H9 (cell line): ENCODE measurements around the gene PLXND1. TPM values are rescaled to one million over a fixed set of nuclear protein-coding genes. Genes with fewer than 3 reads are reported as not detected.

Experiments used
- DNase-seq: peaks from one replicate; pipeline ENCODE4 v3.0.0-alpha.2; 2017
- H2AFZ ChIP-seq: one replicate; pipeline ENCODE4 v1.6.1; 2013; ENCODE audit warnings: mild to moderate bottlenecking, low read length, control low read depth, moderate library complexity
- H2AK5ac ChIP-seq: 2 replicates; pipeline ENCODE4 v1.6.1; 2013; ENCODE audit warnings: low read length, control low read depth, mixed read lengths; ENCODE audit not compliant: insufficient read length
- H2BK120ac ChIP-seq: one replicate; pipeline ENCODE4 v1.6.1; 2013; ENCODE audit warnings: low read depth, mild to moderate bottlenecking, low read length, control low read depth, inconsistent platforms; ENCODE audit not compliant: poor library complexity, severe bottlenecking
- H2BK12ac ChIP-seq: 2 replicates; pipeline ENCODE4 v1.6.1; 2013; ENCODE audit warnings: low read length, control low read depth, mixed read lengths, low read depth; ENCODE audit not compliant: insufficient read length
- H2BK15ac ChIP-seq: 2 replicates; pipeline ENCODE4 v1.6.1; 2013; ENCODE audit warnings: low read depth, low read length, control low read depth
- H2BK20ac ChIP-seq: one replicate; pipeline ENCODE4 v1.6.1; 2013; ENCODE audit warnings: low read depth, mild to moderate bottlenecking, low read length, control low read depth, inconsistent platforms; ENCODE audit not compliant: poor library complexity, severe bottlenecking
- H2BK5ac ChIP-seq: 2 replicates; pipeline ENCODE4 v1.6.1; 2013; ENCODE audit warnings: low read length, control low read depth, mixed read lengths; ENCODE audit not compliant: insufficient read length
- H3K14ac ChIP-seq: 2 replicates; pipeline ENCODE4 v1.6.1; 2013; ENCODE audit warnings: low read length, control low read depth; ENCODE audit not compliant: insufficient read depth
- H3K18ac ChIP-seq: 2 replicates; pipeline ENCODE4 v1.6.1; 2013; ENCODE audit warnings: low read depth, mild to moderate bottlenecking, mixed read lengths, low read length, control low read depth; ENCODE audit not compliant: insufficient read length
- H3K23ac ChIP-seq: 2 replicates; pipeline ENCODE4 v1.6.1; 2013; ENCODE audit warnings: low read length, control low read depth, mixed read lengths, low read depth; ENCODE audit not compliant: insufficient read length
- H3K23me2 ChIP-seq: 2 replicates; pipeline ENCODE4 v1.6.1; 2013; ENCODE audit warnings: low read depth, mild to moderate bottlenecking, mixed read lengths, low read length, control low read depth; ENCODE audit not compliant: insufficient read length, poor library complexity, severe bottlenecking
- H3K27ac ChIP-seq: 2 replicates; pipeline ENCODE4 v1.5.1; 2013; ENCODE audit warnings: low read length, control low read depth, mixed read lengths, low read depth; ENCODE audit not compliant: insufficient read length
- H3K27me3 ChIP-seq: 2 replicates; pipeline ENCODE4 v1.6.1; 2013; ENCODE audit warnings: low read length, control low read depth, inconsistent platforms; ENCODE audit not compliant: insufficient read depth
- H3K4ac ChIP-seq: 2 replicates; pipeline ENCODE4 v1.6.1; 2013; ENCODE audit warnings: low read depth, mild to moderate bottlenecking, control low read depth, inconsistent platforms, low read length, moderate library complexity
- H3K4me1 ChIP-seq: 2 replicates; pipeline ENCODE4 v1.6.1; 2013; ENCODE audit warnings: low read length, control low read depth, inconsistent platforms; ENCODE audit not compliant: insufficient read depth
- H3K4me2 ChIP-seq: 2 replicates; pipeline ENCODE4 v1.6.1; 2013; ENCODE audit warnings: low read length, control low read depth, mixed read lengths; ENCODE audit not compliant: insufficient read length, insufficient read depth
- H3K56ac ChIP-seq: 2 replicates; pipeline ENCODE4 v1.6.1; 2013; ENCODE audit warnings: low read depth, mild to moderate bottlenecking, mixed read lengths, low read length, control low read depth; ENCODE audit not compliant: insufficient read length
- H3K79me1 ChIP-seq: 2 replicates; pipeline ENCODE4 v1.6.1; 2013; ENCODE audit warnings: low read depth, mild to moderate bottlenecking, moderate library complexity, low read length, control low read depth, inconsistent platforms; ENCODE audit not compliant: insufficient read depth, poor library complexity, severe bottlenecking
- H3K79me2 ChIP-seq: 2 replicates; pipeline ENCODE4 v1.6.1; 2013; ENCODE audit warnings: low read length, control low read depth, inconsistent platforms; ENCODE audit not compliant: insufficient read depth
- H3K9ac ChIP-seq: 2 replicates; pipeline ENCODE4 v1.6.1; 2013; ENCODE audit warnings: low read length, control low read depth, mixed read lengths; ENCODE audit not compliant: insufficient read length; ENCODE audit errors: extremely low read depth
- H3K9me3 ChIP-seq: one replicate; pipeline ENCODE4 v1.6.1; 2013; ENCODE audit warnings: low read depth, low read length, inconsistent platforms; ENCODE audit not compliant: control insufficient read depth
- H3T11ph ChIP-seq: one replicate; pipeline ENCODE4 v1.6.1; 2013; ENCODE audit warnings: mild to moderate bottlenecking, low read length, control low read depth, inconsistent platforms
- H4K20me1 ChIP-seq: one replicate; pipeline ENCODE4 v1.6.1; 2013; ENCODE audit not compliant: control insufficient read depth, insufficient read length, insufficient read depth
- H4K5ac ChIP-seq: 2 replicates; pipeline ENCODE4 v1.6.1; 2013; ENCODE audit warnings: low read depth, mild to moderate bottlenecking, mixed read lengths, low read length, control low read depth; ENCODE audit not compliant: insufficient read length
- H4K8ac ChIP-seq: replicated peaks from 2 replicates; pipeline ENCODE4 v1.6.1; 2013; ENCODE audit warnings: low read length, control low read depth, mixed read lengths, low read depth; ENCODE audit not compliant: insufficient read length
- H4K91ac ChIP-seq: 2 replicates; pipeline ENCODE4 v1.6.1; 2013; ENCODE audit warnings: low read depth, mild to moderate bottlenecking, moderate library complexity, mixed read lengths, low read length, control low read depth; ENCODE audit not compliant: insufficient read length
- H3K27ac Mint-ChIP-seq, 3 experiments: 2 replicates in 2 of 3; 3 replicates in 1 of 3; pipeline ENCODE4 v1.8.0; 2020 to 2021; ENCODE audit warnings: mixed read lengths in 3 of 3, mild to moderate bottlenecking in 1 of 3, moderate library complexity in 1 of 3
- H3K27me3 Mint-ChIP-seq: 2 replicates; pipeline ENCODE4 v1.8.0; 2021; ENCODE audit warnings: low read depth, mild to moderate bottlenecking, moderate library complexity, mixed read lengths
- H3K36me3 Mint-ChIP-seq, 3 experiments: 2 replicates in 2 of 3; 3 replicates in 1 of 3; pipeline ENCODE4 v1.8.0; 2020 to 2021; ENCODE audit warnings: low read depth in 3 of 3, mixed read lengths in 3 of 3; ENCODE audit not compliant: insufficient read depth in 1 of 3
- H3K4me1 Mint-ChIP-seq, 2 experiments: 2 replicates each; pipeline ENCODE4 v1.8.0; 2020; ENCODE audit warnings: mixed read lengths in 2 of 2
- H3K4me3 Mint-ChIP-seq, 2 experiments: 2 replicates in 1 of 2; 3 replicates in 1 of 2; pipeline ENCODE4 v1.8.0; 2020 to 2021; ENCODE audit warnings: mild to moderate bottlenecking in 2 of 2, mixed read lengths in 2 of 2, moderate library complexity in 1 of 2
- H3K9me3 Mint-ChIP-seq, 2 experiments: 2 replicates in 1 of 2; 3 replicates in 1 of 2; pipeline ENCODE4 v1.8.0; 2020; ENCODE audit warnings: mild to moderate bottlenecking in 2 of 2, mixed read lengths in 2 of 2, moderate library complexity in 1 of 2
- CTCF ChIP-seq: fragments of 200-600 bp; sonication (generic); conservative IDR thresholded peaks from 3 replicates; pipeline ENCODE4 v1.8.0; 2021; ENCODE audit warnings: antibody characterized with exemption, mild to moderate bottlenecking
- WGBS: extraction: QIAGEN DNeasy Blood & Tissue Kit; methylation state at CpG from one replicate; pipeline ENCODE4 v1.1.7; 2013; ENCODE audit warnings: missing lambda C conversion rate, low lambda C conversion rate, mixed read lengths; ENCODE audit not compliant: insufficient read length; ENCODE audit errors: extremely low coverage; 5-methylcytosine and 5-hydroxymethylcytosine counted together
- total RNA-seq: library from RNA; stranded (reverse); gene quantifications from 2 replicates; pipeline ENCODE4 v1.2.1, GENCODE V29; 2021

PLXND1 gene
- total RNA-seq, 1 experiment from 2014 or later = 50.9 TPM

- H2AK5ac ChIP-seq = no peak overlapping the region
- H3K9ac ChIP-seq = peak overlapping the region; percentile 50
- H2BK12ac ChIP-seq = no peak overlapping the region
- DNase-seq = peak; percentile 86
- H3K23me2 ChIP-seq = peaks cover 8% of the 10 kb centered on the region
- Mint-ChIP-seq H3K27me3 (no peaks in the 10 kb centered on the region), H3K36me3 (no peaks in the 10 kb centered on the region; a peak in 1 of 7 replicates), H3K4me1 (peaks cover 17 to 23% of the 10 kb centered on the region in 2 experiments), H3K9me3 (no peaks in the 10 kb centered on the region; a peak in 1 of 5 replicates), H3K4me3 (peak overlapping the region; percentile 91 to 94), H3K27ac (peak overlapping the region; percentile 71 to 97 (median 93); a peak in 6 of 7 replicates)
- H3T11ph ChIP-seq = no peak overlapping the region
- TF ChIP-seq CTCF = peak; percentile 91
- H3K56ac ChIP-seq = no peak overlapping the region
- H2BK5ac ChIP-seq = no peak overlapping the region
- H3K4me1 ChIP-seq = peaks cover 6% of the 10 kb centered on the region; the same call in 1 of the 2 replicates
- H4K5ac ChIP-seq = no peak overlapping the region
- peak overlapping the region; percentile 71 for H2AFZ ChIP-seq
- H2BK120ac ChIP-seq = no peak overlapping the region
- H3K4ac ChIP-seq = no peak overlapping the region
- no peaks in the 10 kb centered on the region for H4K20me1 ChIP-seq
- H2BK15ac ChIP-seq = no peak overlapping the region
- H3K27ac ChIP-seq = peak overlapping the region; percentile 3
- no peak overlapping the region for H4K91ac ChIP-seq
- H2BK20ac ChIP-seq = no peak overlapping the region
- H4K8ac ChIP-seq = no peak overlapping the region
- H3K4me2 ChIP-seq = peak overlapping the region; percentile 54
- H3K27me3 ChIP-seq = no peaks in the 10 kb centered on the region
- H3K23ac ChIP-seq = no peak overlapping the region
- peak overlapping the region; percentile 53 for H3K14ac ChIP-seq
- H3K18ac ChIP-seq = peak overlapping the region; percentile 63
- H3K79me2 ChIP-seq = no peaks in the 10 kb centered on the region
- no CpG with 5 or more reads among the region's 38 CpGs for WGBS
- H3K9me3 ChIP-seq = no peaks in the 10 kb centered on the region
- H3K79me1 ChIP-seq = no peaks in the 10 kb centered on the region
These were observed 21.1 kb upstream of the PLXND1 start for GRCh38 chr3:129627350-129628168.
